ENCODE data around the gene EXOC3L4.

DNA sequence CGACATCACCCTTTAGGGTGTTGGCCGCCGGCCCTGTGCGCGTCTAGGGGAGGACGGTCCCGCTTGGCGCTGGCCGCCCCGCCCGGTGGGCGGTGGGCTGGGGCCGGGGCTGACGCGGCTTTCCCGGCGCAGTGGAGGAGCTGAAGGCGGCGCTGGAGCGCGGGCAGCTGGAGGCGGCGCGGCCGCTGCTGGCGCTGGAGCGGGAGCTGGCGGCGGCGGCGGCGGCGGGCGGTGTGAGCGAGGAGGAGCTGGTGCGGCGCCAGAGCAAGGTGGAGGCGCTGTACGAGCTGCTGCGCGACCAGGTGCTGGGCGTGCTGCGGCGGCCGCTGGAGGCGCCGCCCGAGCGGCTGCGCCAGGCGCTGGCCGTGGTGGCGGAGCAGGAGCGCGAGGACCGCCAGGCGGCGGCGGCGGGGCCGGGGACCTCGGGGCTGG lies 32.4 kb downstream of the EXOC3L4 start:
- peak in 1 of 2 donors; percentile 21 for TF ChIP-seq POLR2A (IDR thresholded peaks at IDR 0.05)
- TF ChIP-seq, protein P1, sequence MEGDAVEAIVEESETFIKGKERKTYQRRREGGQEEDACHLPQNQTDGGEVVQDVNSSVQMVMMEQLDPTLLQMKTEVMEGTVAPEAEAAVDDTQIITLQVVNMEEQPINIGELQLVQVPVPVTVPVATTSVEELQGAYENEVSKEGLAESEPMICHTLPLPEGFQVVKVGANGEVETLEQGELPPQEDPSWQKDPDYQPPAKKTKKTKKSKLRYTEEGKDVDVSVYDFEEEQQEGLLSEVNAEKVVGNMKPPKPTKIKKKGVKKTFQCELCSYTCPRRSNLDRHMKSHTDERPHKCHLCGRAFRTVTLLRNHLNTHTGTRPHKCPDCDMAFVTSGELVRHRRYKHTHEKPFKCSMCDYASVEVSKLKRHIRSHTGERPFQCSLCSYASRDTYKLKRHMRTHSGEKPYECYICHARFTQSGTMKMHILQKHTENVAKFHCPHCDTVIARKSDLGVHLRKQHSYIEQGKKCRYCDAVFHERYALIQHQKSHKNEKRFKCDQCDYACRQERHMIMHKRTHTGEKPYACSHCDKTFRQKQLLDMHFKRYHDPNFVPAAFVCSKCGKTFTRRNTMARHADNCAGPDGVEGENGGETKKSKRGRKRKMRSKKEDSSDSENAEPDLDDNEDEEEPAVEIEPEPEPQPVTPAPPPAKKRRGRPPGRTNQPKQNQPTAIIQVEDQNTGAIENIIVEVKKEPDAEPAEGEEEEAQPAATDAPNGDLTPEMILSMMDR (IDR thresholded peaks at IDR 0.05), result peak in 3 of 4 experiments; percentile 32 to 75 (median 34)

Measured in uterus (tissue), 2 donors.